ENCODE measurements around the gene LINGO1.

LINGO1 gene

GRCh38 chr15:77582763-77583162, 49.9 kb downstream of the LINGO1 start:
- H3K36me3 ChIP-seq (ENCODE audit: control insufficient read depth in 1 of 2, insufficient read depth in 2 of 2, low read length in 2 of 2) = no peaks in the 10 kb centered on the region
- peaks cover 0 to 3% of the 10 kb centered on the region in 2 donors for H3K4me1 ChIP-seq (ENCODE audit: control insufficient read depth in 1 of 2, insufficient read depth in 2 of 2, low read length in 2 of 2)
- H3K27me3 ChIP-seq (ENCODE audit: low read depth, low read length) = no peaks in the 10 kb centered on the region
- H3K27ac ChIP-seq (ENCODE audit: low read length) = no peak overlapping the region
- no peaks in the 10 kb centered on the region for H3K9me3 ChIP-seq (ENCODE audit: control insufficient read depth in 1 of 2, low read length in 2 of 2)
- no peak overlapping the region for H3K4me3 ChIP-seq (ENCODE audit: low read depth in 1 of 2, low read length in 2 of 2)

GRCh38 chr15:77581896-77582569, 50.7 kb downstream of the LINGO1 start:
- Histone ChIP-seq H3K36me3 (ENCODE audit: control insufficient read depth in 1 of 2, insufficient read depth in 2 of 2, low read length in 2 of 2) (no peaks in the 10 kb centered on the region), H3K27ac (ENCODE audit: low read length) (no peak overlapping the region), H3K4me1 (ENCODE audit: control insufficient read depth in 1 of 2, insufficient read depth in 2 of 2, low read length in 2 of 2) (peaks cover 0 to 6% of the 10 kb centered on the region in 2 donors), H3K9me3 (ENCODE audit: control insufficient read depth in 1 of 2, low read length in 2 of 2) (no peaks in the 10 kb centered on the region), H3K27me3 (ENCODE audit: low read depth, low read length) (no peaks in the 10 kb centered on the region), H3K4me3 (ENCODE audit: low read depth in 1 of 2, low read length in 2 of 2) (no peak overlapping the region)

GRCh38 chr15:77580996-77581682, 51.6 kb downstream of the LINGO1 start:
- Histone ChIP-seq H3K36me3 (ENCODE audit: control insufficient read depth in 1 of 2, insufficient read depth in 2 of 2, low read length in 2 of 2) (no peaks in the 10 kb centered on the region), H3K27ac (ENCODE audit: low read length) (no peak overlapping the region), H3K27me3 (ENCODE audit: low read depth, low read length) (no peaks in the 10 kb centered on the region), H3K9me3 (ENCODE audit: control insufficient read depth in 1 of 2, low read length in 2 of 2) (no peaks in the 10 kb centered on the region), H3K4me3 (ENCODE audit: low read depth in 1 of 2, low read length in 2 of 2) (no peak overlapping the region), H3K4me1 (ENCODE audit: control insufficient read depth in 1 of 2, insufficient read depth in 2 of 2, low read length in 2 of 2) (peaks cover 0 to 6% of the 10 kb centered on the region in 2 donors)

- no peak overlapping the region for H3K4me3 ChIP-seq (ENCODE audit: low read depth in 1 of 2, low read length in 2 of 2)
- no peaks in the 10 kb centered on the region for H3K9me3 ChIP-seq (ENCODE audit: control insufficient read depth in 1 of 2, low read length in 2 of 2)
- H3K27me3 ChIP-seq (ENCODE audit: low read depth, low read length) = no peaks in the 10 kb centered on the region
- no peak overlapping the region for H3K27ac ChIP-seq (ENCODE audit: low read length)
- H3K4me1 ChIP-seq (ENCODE audit: control insufficient read depth in 1 of 2, insufficient read depth in 2 of 2, low read length in 2 of 2) = peaks cover 0 to 6% of the 10 kb centered on the region in 2 donors
- H3K36me3 ChIP-seq (ENCODE audit: control insufficient read depth in 1 of 2, insufficient read depth in 2 of 2, low read length in 2 of 2) = no peaks in the 10 kb centered on the region
Observed at GRCh38 chr15:77579498-77580188, 53.1 kb downstream of the LINGO1 start.

- no peaks in the 10 kb centered on the region for H3K27me3 ChIP-seq (ENCODE audit: low read depth, low read length)
- no peaks in the 10 kb centered on the region for H3K9me3 ChIP-seq (ENCODE audit: control insufficient read depth in 1 of 2, low read length in 2 of 2)
- H3K4me3 ChIP-seq (ENCODE audit: low read depth in 1 of 2, low read length in 2 of 2) = no peak overlapping the region
- H3K27ac ChIP-seq (ENCODE audit: low read length) = no peak overlapping the region
- H3K4me1 ChIP-seq (ENCODE audit: control insufficient read depth in 1 of 2, insufficient read depth in 2 of 2, low read length in 2 of 2) = peaks cover 0 to 6% of the 10 kb centered on the region in 2 donors
- H3K36me3 ChIP-seq (ENCODE audit: control insufficient read depth in 1 of 2, insufficient read depth in 2 of 2, low read length in 2 of 2) = no peaks in the 10 kb centered on the region
Observed at GRCh38 chr15:77578641-77579372, 53.9 kb downstream of the LINGO1 start.

GRCh38 chr15:77577366-77577950, 55.3 kb downstream of the LINGO1 start:
- H3K36me3 ChIP-seq (ENCODE audit: control insufficient read depth in 1 of 2, insufficient read depth in 2 of 2, low read length in 2 of 2) = no peaks in the 10 kb centered on the region
- H3K4me1 ChIP-seq (ENCODE audit: control insufficient read depth in 1 of 2, insufficient read depth in 2 of 2, low read length in 2 of 2) = peaks cover 0 to 6% of the 10 kb centered on the region in 2 donors
- H3K27me3 ChIP-seq (ENCODE audit: low read depth, low read length) = no peaks in the 10 kb centered on the region
- H3K27ac ChIP-seq (ENCODE audit: low read length) = no peak overlapping the region
- H3K4me3 ChIP-seq (ENCODE audit: low read depth in 1 of 2, low read length in 2 of 2) = no peak overlapping the region
- no peaks in the 10 kb centered on the region for H3K9me3 ChIP-seq (ENCODE audit: control insufficient read depth in 1 of 2, low read length in 2 of 2)

GRCh38 chr15:77576538-77576937, 56.2 kb downstream of the LINGO1 start:
- no peaks in the 10 kb centered on the region for H3K9me3 ChIP-seq (ENCODE audit: control insufficient read depth in 1 of 2, low read length in 2 of 2)
- H3K27me3 ChIP-seq (ENCODE audit: low read depth, low read length) = no peaks in the 10 kb centered on the region
- no peak overlapping the region for H3K4me3 ChIP-seq (ENCODE audit: low read depth in 1 of 2, low read length in 2 of 2)
- peaks cover 0 to 6% of the 10 kb centered on the region in 2 donors for H3K4me1 ChIP-seq (ENCODE audit: control insufficient read depth in 1 of 2, insufficient read depth in 2 of 2, low read length in 2 of 2)
- H3K27ac ChIP-seq (ENCODE audit: low read length) = no peak overlapping the region
- no peaks in the 10 kb centered on the region for H3K36me3 ChIP-seq (ENCODE audit: control insufficient read depth in 1 of 2, insufficient read depth in 2 of 2, low read length in 2 of 2)

GRCh38 chr15:77575203-77575934, 57.3 kb downstream of the LINGO1 start:
- Histone ChIP-seq H3K27ac (ENCODE audit: low read length) (no peak overlapping the region), H3K4me1 (ENCODE audit: control insufficient read depth in 1 of 2, insufficient read depth in 2 of 2, low read length in 2 of 2) (peaks cover 0 to 6% of the 10 kb centered on the region in 2 donors), H3K9me3 (ENCODE audit: control insufficient read depth in 1 of 2, low read length in 2 of 2) (no peaks in the 10 kb centered on the region), H3K36me3 (ENCODE audit: control insufficient read depth in 1 of 2, insufficient read depth in 2 of 2, low read length in 2 of 2) (no peaks in the 10 kb centered on the region), H3K4me3 (ENCODE audit: low read depth in 1 of 2, low read length in 2 of 2) (no peak overlapping the region), H3K27me3 (ENCODE audit: low read depth, low read length) (no peaks in the 10 kb centered on the region)

- Histone ChIP-seq H3K27me3 (ENCODE audit: low read depth, low read length) (no peaks in the 10 kb centered on the region), H3K9me3 (ENCODE audit: control insufficient read depth in 1 of 2, low read length in 2 of 2) (no peaks in the 10 kb centered on the region), H3K4me1 (ENCODE audit: control insufficient read depth in 1 of 2, insufficient read depth in 2 of 2, low read length in 2 of 2) (peaks cover 0 to 6% of the 10 kb centered on the region in 2 donors), H3K27ac (ENCODE audit: low read length) (no peak overlapping the region), H3K36me3 (ENCODE audit: control insufficient read depth in 1 of 2, insufficient read depth in 2 of 2, low read length in 2 of 2) (no peaks in the 10 kb centered on the region), H3K4me3 (ENCODE audit: low read depth in 1 of 2, low read length in 2 of 2) (no peak overlapping the region)
Observed at GRCh38 chr15:77574521-77575202, 58.0 kb downstream of the LINGO1 start.

- Histone ChIP-seq H3K27ac (ENCODE audit: low read length) (no peak overlapping the region), H3K9me3 (ENCODE audit: control insufficient read depth in 1 of 2, low read length in 2 of 2) (no peaks in the 10 kb centered on the region), H3K4me3 (ENCODE audit: low read depth in 1 of 2, low read length in 2 of 2) (no peak overlapping the region), H3K27me3 (ENCODE audit: low read depth, low read length) (no peaks in the 10 kb centered on the region), H3K36me3 (ENCODE audit: control insufficient read depth in 1 of 2, insufficient read depth in 2 of 2, low read length in 2 of 2) (no peaks in the 10 kb centered on the region), H3K4me1 (ENCODE audit: control insufficient read depth in 1 of 2, insufficient read depth in 2 of 2, low read length in 2 of 2) (peaks cover 0 to 6% of the 10 kb centered on the region in 2 donors)
Observed at GRCh38 chr15:77573802-77574201, 58.9 kb downstream of the LINGO1 start.
